IPS-18a (cell line): ENCODE measurements around the gene ILF3.
A peak's percentile ranks its signal among the peaks of the same experiment; 100 is the strongest.

Experiments used
- H3K27ac ChIP-seq: one replicate; pipeline ENCODE4 v1.5.1; 2013; ENCODE audit warnings: low read length
- H3K27me3 ChIP-seq: one replicate; pipeline ENCODE4 v1.6.1; 2013; ENCODE audit warnings: mild to moderate bottlenecking, low read length; ENCODE audit not compliant: control insufficient read depth, insufficient read depth
- H3K36me3 ChIP-seq: one replicate; pipeline ENCODE4 v1.6.1; 2013; ENCODE audit warnings: low read depth, low read length; ENCODE audit not compliant: control insufficient read depth
- H3K4me1 ChIP-seq: one replicate; pipeline ENCODE4 v1.6.1; 2013; ENCODE audit warnings: low read depth, low read length; ENCODE audit not compliant: control insufficient read depth
- H3K4me3 ChIP-seq: one replicate; pipeline ENCODE4 v1.5.1; 2013; ENCODE audit warnings: low read length
- H3K9ac ChIP-seq: one replicate; pipeline ENCODE4 v1.6.1; 2013; ENCODE audit warnings: mild to moderate bottlenecking, low read length, moderate library complexity
- H3K9me3 ChIP-seq: one replicate; pipeline ENCODE4 v1.6.1; 2013; ENCODE audit warnings: low read depth, low read length; ENCODE audit not compliant: control insufficient read depth

ILF3 gene

DNA sequence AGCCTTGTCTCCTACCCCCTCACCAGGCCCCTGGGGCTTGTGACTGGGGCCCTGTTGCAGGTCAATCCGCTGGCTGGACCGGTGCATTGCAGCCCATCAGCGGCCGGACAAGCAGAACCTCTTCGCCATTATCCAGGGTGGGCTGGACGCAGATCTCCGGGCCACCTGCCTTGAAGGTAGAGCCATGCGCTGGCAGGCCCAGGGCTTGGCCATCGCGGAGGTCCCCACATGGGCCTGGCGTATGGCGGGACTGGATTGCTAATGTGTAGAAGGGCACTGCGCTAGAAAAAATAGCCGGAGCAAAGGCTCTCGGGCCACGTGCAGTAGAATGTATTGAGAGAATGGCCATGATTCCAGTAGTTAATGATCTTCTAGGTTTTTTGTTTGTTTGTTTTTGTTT, 53.3 kb downstream of the ILF3 start:
- Histone ChIP-seq H3K27ac (no peak overlapping the region), H3K9me3 (no peaks in the 10 kb centered on the region), H3K36me3 (peaks cover 5% of the 10 kb centered on the region), H3K27me3 (no peaks in the 10 kb centered on the region), H3K4me1 (no peaks in the 10 kb centered on the region), H3K4me3 (no peak overlapping the region), H3K9ac (no peak overlapping the region)

DNA sequence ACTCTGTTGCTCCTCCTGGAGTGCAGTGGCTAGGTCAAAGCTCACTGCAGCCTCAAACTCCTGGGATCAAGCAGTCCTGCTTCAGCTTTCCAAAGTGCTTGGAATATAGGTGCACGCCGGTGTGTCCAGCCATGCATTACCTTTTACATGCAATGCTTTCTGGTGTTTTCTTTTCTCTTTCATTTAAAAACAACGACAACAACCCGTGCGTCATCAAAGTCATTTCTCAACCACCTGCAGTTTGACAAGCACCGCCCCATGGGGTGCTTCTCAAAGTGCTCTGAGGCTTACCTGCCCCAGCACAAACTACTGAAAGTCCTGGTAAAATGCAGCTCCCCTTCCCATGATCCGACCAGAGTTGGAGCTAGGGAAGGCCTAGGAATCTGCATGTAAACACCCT, 54.1 kb downstream of the ILF3 start:
- Histone ChIP-seq H3K4me3 (no peak overlapping the region), H3K4me1 (no peaks in the 10 kb centered on the region), H3K9me3 (no peaks in the 10 kb centered on the region), H3K27ac (no peak overlapping the region), H3K9ac (no peak overlapping the region), H3K36me3 (peaks cover 5% of the 10 kb centered on the region), H3K27me3 (no peaks in the 10 kb centered on the region)

DNA sequence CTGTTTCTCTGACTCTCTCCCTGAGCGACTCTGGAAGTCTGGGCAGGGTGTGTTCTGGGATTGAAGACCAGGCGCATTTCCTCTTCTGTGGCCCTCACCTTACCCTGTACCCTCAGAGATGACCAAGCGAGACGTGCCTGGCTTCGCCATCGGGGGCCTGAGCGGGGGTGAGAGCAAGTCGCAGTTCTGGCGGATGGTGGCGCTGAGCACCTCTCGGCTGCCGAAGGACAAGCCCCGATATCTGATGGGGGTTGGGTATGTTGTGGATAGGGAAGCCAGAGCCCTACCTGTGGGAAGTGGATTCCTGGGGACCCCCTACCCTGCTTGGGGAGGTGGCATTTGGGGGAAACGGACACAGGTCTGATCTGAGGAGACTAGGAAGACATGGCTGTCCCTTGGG, 57.9 kb downstream of the ILF3 start:
- no peaks in the 10 kb centered on the region for H3K9me3 ChIP-seq
- no peaks in the 10 kb centered on the region for H3K4me1 ChIP-seq
- H3K4me3 ChIP-seq, result no peak overlapping the region
- no peak overlapping the region for H3K27ac ChIP-seq
- no peak overlapping the region for H3K9ac ChIP-seq
- peaks cover 11% of the 10 kb centered on the region for H3K36me3 ChIP-seq
- H3K27me3 ChIP-seq, result no peaks in the 10 kb centered on the region

DNA sequence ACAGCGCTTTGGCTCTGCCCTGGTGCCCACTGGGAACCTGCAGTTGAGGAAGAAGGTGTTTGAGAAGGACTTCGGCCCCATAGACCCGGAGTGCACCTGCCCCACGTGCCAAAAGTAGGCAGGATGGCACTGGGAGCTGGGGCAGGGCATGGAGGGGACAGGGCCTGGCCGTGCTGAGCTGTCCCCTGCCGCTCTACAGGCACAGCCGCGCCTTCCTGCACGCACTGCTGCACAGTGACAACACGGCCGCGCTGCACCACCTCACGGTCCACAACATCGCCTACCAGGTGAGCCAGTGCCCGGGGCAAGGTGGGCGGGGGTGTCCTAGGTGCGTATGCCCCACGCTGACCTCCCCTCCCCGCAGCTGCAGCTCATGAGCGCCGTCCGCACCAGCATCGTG, 58.6 kb downstream of the ILF3 start:
- H3K9ac ChIP-seq, result no peak overlapping the region
- no peaks in the 10 kb centered on the region for H3K4me1 ChIP-seq
- H3K27ac ChIP-seq, result no peak overlapping the region
- H3K9me3 ChIP-seq, result no peaks in the 10 kb centered on the region
- H3K36me3 ChIP-seq, result peaks cover 11% of the 10 kb centered on the region
- no peak overlapping the region for H3K4me3 ChIP-seq
- no peaks in the 10 kb centered on the region for H3K27me3 ChIP-seq

DNA sequence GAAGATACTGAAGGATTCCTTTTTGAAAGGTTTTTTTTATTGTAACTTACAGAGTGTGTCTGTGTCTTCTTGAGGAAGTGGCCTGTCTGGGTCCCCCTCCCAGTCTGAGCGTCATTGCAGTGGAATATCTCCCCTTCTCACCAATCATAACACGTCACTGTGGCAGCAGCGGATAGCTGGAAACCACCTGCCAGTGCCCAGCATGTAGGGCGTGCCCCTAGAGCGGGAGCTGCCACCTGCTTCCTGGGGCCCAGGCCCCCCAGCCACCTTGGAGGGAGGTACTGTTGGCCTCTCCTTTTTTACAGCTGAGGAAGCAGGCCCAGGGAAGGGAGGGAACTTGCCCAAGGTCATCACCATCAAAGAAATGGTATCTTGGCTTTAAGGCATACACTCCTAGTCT, 59.2 kb downstream of the ILF3 start:
- Histone ChIP-seq H3K27ac (no peak overlapping the region), H3K36me3 (peaks cover 7% of the 10 kb centered on the region), H3K27me3 (no peaks in the 10 kb centered on the region), H3K9me3 (no peaks in the 10 kb centered on the region), H3K4me1 (no peaks in the 10 kb centered on the region), H3K4me3 (no peak overlapping the region), H3K9ac (no peak overlapping the region)

DNA sequence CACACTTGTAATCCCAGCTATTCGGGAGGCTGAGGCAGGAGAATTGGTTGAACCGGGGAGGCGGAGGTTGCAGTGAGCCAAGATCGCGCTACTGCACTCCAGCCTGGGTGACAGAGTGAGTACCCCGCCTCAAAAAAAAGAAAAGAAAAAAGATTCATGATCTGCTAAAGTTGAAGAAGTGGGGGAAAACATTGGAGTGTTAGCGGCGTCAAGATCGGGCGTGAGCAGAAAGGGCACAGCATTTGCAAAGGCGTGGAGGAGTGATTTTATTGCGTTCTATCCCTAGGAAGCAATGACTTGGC, 62.9 kb downstream of the ILF3 start:
- H3K9ac ChIP-seq, result no peak overlapping the region
- no peaks in the 10 kb centered on the region for H3K27me3 ChIP-seq
- peaks cover 2% of the 10 kb centered on the region for H3K4me1 ChIP-seq
- peak overlapping the region; percentile 29 for H3K4me3 ChIP-seq
- H3K27ac ChIP-seq, result no peak overlapping the region
- H3K9me3 ChIP-seq, result no peaks in the 10 kb centered on the region
- H3K36me3 ChIP-seq, result peaks cover 9% of the 10 kb centered on the region

DNA sequence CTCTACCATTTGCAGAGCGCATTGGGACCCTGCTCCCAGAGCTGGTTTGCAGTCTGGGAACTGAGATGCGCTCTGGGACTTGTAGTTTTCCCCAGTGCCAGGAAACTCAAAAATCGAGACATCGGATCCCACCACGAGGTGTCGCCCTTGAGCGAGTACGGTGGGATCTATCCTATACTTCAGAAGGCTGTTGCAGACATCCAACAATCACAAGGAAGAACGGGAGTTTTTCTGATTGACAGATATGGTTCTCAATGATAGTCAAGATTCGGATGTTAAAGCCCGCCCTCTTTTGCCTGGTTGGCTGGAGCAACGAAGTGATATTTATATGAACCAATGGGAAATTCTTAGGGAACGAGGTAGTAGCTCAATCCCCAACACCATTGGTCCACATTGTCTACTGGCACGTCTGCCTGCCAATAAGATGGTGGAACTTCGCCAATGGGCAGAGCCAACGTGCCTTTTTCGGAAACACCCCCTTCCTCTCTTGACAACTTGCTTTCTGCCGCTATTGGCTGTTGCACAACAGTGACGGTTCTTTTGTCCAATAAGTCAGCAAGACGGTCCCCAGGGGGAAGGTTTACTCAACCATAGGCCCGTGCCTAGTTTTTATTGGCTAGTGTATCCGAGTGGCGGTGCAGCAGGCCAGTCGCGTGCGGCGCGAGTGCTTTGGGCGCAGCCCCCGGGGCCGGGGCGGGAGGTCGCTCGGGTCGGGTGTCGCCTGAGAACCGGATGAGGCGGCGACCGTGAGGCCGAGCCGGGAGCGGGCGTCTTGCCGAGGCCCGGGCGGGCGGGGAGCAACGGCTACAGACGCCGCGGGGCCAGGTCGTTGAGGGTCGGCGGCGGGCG, 63.4 kb downstream of the ILF3 start, which contains the start of gene DNM2:
Gene DNM2 (plus strand): TSS at position 724 of the 849 bp plus-strand sequence. CDS start 164 bp downstream, outside the sequence.
- Histone ChIP-seq H3K4me1 (peaks cover 2% of the 10 kb centered on the region), H3K27me3 (no peaks in the 10 kb centered on the region), H3K4me3 (peak within 1 kb of the TSS; percentile 84), H3K27ac (no peak within 1 kb of the TSS), H3K36me3 (peaks cover 9% of the 10 kb centered on the region), H3K9me3 (no peaks in the 10 kb centered on the region), H3K9ac (peak within 1 kb of the TSS; percentile 79)

DNA sequence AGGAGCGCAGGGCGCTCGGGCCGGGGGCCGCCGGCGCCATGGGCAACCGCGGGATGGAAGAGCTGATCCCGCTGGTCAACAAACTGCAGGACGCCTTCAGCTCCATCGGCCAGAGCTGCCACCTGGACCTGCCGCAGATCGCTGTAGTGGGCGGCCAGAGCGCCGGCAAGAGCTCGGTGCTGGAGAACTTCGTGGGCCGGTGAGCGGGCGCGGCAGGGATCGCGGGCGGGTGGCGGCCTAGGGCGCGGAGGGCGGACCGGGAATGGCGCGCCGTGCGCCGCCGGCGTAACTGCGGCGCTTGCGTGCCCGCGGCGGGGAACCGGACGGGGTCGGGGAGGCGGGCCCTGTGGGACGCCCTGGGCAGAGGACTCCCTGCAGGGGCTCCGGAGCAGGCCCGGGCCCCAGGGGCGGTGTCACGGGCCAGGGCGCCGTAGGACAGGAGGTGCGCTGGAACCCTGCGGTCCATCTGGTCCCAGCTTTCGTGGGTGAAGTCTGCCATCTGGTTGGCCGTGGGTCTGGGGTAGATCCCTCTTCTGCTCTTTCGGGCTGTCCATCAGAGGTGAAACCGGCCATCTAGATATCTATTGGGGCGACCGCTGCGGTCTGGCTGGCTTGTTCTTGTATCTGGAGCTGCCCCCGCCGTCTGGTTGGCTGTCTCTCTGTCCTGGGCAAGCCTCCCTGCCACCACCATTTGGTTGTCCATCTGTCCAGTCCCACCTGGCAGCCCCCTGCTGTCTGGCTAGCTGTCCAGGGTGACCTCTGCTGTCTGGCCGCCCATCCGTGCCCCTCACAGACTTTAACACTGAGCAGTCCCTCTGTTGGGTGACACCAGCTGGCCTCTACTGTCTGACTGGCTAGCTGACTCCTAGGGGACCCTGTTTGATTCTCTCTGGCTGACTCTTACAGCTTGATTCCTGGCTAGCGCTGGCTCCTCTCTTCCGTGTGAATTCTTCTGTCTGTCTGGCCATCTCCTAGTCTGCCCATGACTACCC, 64.4 kb downstream of the ILF3 start:
- Histone ChIP-seq H3K9ac (peak overlapping the region; percentile 79), H3K4me3 (peak overlapping the region; percentile 84), H3K4me1 (peaks cover 2% of the 10 kb centered on the region), H3K27me3 (no peaks in the 10 kb centered on the region), H3K9me3 (no peaks in the 10 kb centered on the region), H3K27ac (no peak overlapping the region), H3K36me3 (peaks cover 9% of the 10 kb centered on the region)

DNA sequence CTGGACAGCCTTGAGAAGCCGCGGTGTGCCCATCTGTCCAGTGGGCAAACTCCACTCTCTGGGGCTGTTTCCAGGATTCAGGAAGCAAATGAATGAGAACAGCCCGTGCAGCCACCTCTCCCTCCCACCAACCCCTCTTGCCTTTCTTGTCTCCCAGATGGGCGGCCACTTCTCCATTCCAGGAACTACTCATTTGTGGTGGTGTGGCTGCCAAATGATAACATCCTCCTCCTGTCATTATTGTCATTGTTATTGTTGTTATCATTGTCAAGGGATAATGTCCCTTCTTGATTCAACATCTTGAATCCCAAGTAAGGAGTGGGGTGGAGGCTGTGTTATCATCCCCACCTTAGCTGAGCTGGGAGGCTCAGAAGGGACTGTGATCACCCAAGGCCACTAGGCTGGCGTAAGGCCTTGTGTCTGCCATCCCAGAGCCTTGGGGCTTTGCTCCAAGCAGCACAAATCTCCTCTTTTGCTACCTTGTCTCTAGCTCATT, 65.4 kb downstream of the ILF3 start:
- Histone ChIP-seq H3K4me3 (peak overlapping the region; percentile 84), H3K36me3 (peaks cover 3% of the 10 kb centered on the region), H3K9ac (no peak overlapping the region), H3K27me3 (no peaks in the 10 kb centered on the region), H3K27ac (no peak overlapping the region), H3K9me3 (no peaks in the 10 kb centered on the region), H3K4me1 (peaks cover 2% of the 10 kb centered on the region)

DNA sequence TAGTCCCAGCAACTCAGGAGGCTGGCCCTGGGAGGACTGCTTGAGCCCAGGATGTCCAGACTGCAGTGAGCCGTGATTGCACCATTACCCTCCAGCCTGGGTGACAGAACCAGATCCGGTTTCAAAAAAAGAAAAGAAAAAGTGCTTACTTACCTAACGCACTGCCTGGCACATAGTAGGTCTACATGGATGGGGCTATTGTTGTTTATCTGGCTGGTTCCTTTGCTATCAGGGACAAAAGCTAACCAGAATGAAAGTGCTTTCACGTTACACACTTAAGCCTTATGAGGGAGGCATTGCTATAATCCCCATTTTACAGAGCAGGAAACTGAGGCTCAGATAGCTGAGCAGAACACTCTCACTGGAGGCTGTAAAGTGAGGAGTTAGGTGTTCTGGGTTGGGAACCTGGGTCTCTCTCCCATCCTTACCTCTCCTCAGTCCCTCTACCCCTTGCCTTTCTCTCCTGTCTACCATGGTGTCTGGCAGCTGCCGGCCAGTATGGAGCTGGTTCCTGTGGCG, 66.5 kb downstream of the ILF3 start:
- H3K9ac ChIP-seq, result no peak overlapping the region
- no peaks in the 10 kb centered on the region for H3K9me3 ChIP-seq
- peaks cover 3% of the 10 kb centered on the region for H3K36me3 ChIP-seq
- no peak overlapping the region for H3K4me3 ChIP-seq
- no peaks in the 10 kb centered on the region for H3K27me3 ChIP-seq
- H3K4me1 ChIP-seq, result peaks cover 2% of the 10 kb centered on the region
- H3K27ac ChIP-seq, result no peak overlapping the region

DNA sequence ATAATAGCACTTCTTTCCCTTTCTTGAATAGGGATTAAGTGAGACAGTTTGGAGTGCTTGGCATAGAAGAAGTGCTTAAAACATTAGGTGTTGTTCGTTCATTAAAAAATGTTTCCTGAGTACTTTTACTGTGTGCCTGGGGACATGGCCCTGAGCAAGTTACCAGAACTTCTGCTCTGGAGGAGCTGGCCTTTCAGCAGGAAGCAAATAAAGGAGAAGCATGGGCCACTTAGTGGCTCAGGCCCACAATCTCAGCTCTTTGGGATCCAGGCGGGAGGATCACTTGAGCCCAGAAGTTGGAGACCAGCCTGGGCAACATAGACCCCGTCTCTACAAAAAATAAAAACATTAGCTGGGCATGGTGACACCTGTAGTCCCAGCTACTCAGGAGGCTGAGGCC, 69.4 kb downstream of the ILF3 start:
- Histone ChIP-seq H3K4me1 (peaks cover 2% of the 10 kb centered on the region), H3K36me3 (peaks cover 3% of the 10 kb centered on the region), H3K27me3 (no peaks in the 10 kb centered on the region), H3K9ac (no peak overlapping the region), H3K4me3 (no peak overlapping the region), H3K9me3 (no peaks in the 10 kb centered on the region), H3K27ac (no peak overlapping the region)
